Measurements from ENCODE around the gene HPSE2.

The HPSE2 gene

DNA sequence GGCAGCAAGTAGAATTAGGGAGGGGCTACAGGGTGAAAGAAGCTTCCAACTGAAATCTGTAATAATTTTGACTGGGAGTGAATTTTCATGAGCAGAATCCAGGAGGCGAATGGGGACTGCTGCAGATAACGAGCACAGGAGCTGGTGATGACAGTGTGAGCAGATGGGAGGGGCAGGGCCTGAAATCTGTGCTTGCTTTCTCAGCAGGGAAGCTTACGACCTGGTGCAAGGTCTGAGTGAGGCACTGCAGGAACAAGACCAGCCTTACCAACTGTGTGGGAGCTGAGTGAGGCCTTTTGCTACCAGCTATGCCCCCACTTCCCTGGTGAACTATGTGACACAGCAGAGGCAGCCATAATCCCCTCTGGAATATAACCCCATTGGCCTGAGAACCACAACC is 109.8 kb downstream of the HPSE2 start:
- TF ChIP-seq TAF1 (IDR thresholded peaks at IDR 0.05; ENCODE audit: borderline replicate concordance, low read depth, low read length) (no peak), POLR2AphosphoS5 (IDR thresholded peaks at IDR 0.05; ENCODE audit: low read depth, low read length) (no peak), POLR2A (IDR thresholded peaks at IDR 0.05; ENCODE audit: low read depth, low read length) (no peak)
- FAIRE-seq (no peak), DNase-seq (ENCODE audit: insufficient read length) (no peak)

DNA sequence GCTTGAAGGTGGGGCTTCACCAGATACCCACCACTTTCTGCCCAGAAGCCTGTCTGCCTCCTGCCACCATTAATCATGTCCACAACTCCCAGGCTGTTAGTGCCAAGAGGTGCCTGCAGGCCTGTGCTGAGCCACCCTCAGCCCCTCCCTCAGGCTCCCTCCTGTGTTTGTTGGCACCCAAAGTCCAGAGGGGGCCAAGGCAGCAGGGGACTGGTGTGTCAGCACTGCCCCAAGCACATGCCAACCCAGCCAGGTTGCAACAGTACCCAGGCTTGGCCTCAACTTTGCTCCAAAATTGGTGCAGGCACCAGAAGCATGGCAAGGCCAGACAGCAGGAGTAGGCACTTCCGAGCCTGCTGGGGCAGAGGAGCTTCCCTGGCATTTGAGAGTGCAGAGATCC is 111.3 kb downstream of the HPSE2 start:
- TF ChIP-seq POLR2AphosphoS5 (IDR thresholded peaks at IDR 0.05; ENCODE audit: low read depth, low read length): no peak
- DNase-seq (ENCODE audit: insufficient read length) (no peak), FAIRE-seq (no peak)

DNA sequence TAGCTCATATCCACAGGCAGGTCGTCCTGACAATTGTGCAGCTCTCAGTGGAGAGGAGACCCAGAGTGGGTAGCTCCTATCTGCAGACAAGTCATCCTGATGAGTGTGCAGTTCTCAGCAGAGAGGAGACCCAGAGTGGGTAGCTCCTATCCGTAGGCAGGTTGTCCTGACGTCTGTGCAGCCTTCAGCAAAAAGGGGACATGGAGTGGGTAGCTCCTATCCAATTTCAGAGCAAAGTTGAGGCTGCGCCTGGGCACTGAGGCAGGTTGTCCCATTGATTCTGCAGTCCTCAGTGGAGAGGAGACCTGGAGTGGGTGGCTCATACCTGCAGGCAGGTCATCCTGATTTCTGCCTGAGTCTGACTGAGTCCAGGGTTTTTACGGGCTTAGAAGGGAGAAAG is 111.8 kb downstream of the HPSE2 start:
- DNase-seq (ENCODE audit: insufficient read length): no peak
- TF ChIP-seq POLR2A (IDR thresholded peaks at IDR 0.05; ENCODE audit: low read depth, low read length) (no peak), TAF1 (IDR thresholded peaks at IDR 0.05; ENCODE audit: borderline replicate concordance, low read depth, low read length) (no peak), POLR2AphosphoS5 (IDR thresholded peaks at IDR 0.05; ENCODE audit: low read depth, low read length) (no peak)

DNA sequence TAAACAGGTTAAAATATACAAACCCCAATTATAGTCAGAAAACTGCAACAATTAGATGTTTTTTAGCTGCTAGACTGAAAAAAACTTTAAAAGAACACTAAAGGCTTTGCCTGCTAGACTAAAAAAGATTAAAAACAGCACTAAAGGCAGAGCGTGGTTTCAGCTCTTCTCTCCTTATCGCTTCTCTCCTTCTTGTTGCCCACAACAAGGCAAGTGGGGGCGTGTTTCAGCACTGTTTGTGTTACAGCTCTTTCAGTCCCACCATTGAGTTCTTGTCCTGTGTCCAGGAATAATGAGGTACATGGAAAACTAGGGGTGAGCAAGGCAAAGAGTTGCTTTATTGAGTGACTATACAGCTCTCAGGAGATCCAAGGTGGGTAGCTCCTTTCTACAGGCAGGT is 112.3 kb downstream of the HPSE2 start:
- TF ChIP-seq POLR2AphosphoS5 (IDR thresholded peaks at IDR 0.05; ENCODE audit: low read depth, low read length) (no peak), POLR2A (IDR thresholded peaks at IDR 0.05; ENCODE audit: low read depth, low read length) (no peak), TAF1 (IDR thresholded peaks at IDR 0.05; ENCODE audit: borderline replicate concordance, low read depth, low read length) (no peak)
- no peak for DNase-seq (ENCODE audit: insufficient read length)

More for the DNA sequence above, 111.8 kb downstream of the HPSE2 start:
- FAIRE-seq: no peak

DNA sequence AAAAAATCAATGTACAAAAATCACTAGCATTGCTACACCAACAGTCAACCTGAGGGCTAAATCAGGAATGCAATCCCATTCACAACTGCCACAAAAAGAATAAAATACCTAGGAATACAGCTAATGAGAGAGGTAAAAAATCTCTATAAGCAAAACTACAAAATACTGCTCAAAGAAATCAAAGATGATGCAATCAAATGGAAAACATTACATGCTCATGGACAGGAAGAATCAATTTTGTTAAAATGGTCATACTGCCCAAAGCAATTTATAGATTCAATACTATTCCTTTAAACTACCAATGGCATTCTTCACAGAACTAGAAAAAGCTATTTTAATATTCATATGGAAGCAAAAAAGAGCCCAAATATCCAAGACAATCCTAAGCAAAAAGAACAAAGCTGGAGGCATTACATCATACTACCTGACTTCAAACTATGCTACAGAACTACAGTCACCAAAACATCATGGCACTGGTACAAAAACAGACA is 116.3 kb downstream of the HPSE2 start:
- no peak for DNase-seq (ENCODE audit: insufficient read length)
- no peak for FAIRE-seq
- TF ChIP-seq POLR2A (IDR thresholded peaks at IDR 0.05; ENCODE audit: low read depth, low read length) (no peak), TAF1 (IDR thresholded peaks at IDR 0.05; ENCODE audit: borderline replicate concordance, low read depth, low read length) (no peak), POLR2AphosphoS5 (IDR thresholded peaks at IDR 0.05; ENCODE audit: low read depth, low read length) (no peak)

More for the DNA sequence above, 112.3 kb downstream of the HPSE2 start:
- FAIRE-seq: no peak

DNA sequence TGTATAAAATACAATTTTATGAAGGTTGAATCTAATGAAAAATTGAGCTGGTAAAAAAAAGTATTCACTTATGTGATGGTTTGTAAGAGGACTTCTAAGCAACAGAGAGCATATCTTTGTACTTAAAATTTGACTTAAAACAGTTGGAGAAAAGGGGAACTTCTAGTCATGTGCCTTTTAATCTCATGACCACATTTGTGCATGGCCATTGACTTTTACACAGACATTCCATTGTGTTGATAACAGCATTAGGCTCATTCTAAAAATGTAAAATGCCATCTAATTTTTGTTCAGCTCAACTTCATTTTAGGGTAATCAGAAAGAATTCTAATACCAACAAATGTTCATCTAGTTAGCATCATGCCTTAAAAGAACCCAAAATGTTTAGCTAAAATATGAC is 119.9 kb downstream of the HPSE2 start:
- no peak for DNase-seq (ENCODE audit: insufficient read length)
- FAIRE-seq: no peak
- TF ChIP-seq POLR2AphosphoS5 (IDR thresholded peaks at IDR 0.05; ENCODE audit: low read depth, low read length) (no peak), TAF1 (IDR thresholded peaks at IDR 0.05; ENCODE audit: borderline replicate concordance, low read depth, low read length) (no peak), POLR2A (IDR thresholded peaks at IDR 0.05; ENCODE audit: low read depth, low read length) (no peak)

DNA sequence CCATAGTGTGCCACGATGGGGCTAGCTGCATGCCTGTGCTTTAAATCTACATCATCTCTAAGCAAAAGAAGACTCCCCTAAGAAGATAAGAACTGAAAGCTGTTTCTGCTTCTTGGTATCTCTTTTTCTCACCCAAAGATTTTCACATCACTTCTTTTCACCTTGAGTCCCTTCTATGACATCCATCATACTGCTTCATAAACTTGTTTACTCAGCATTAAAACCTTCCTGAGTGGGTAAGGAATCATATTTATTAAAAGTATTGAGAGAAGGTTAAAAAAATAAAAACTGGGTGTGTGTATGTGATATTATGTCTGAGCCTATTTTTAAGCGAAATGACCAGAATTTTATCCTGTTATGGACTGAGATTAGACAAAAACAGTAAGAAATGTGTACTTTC is 150.3 kb downstream of the HPSE2 start:
- DNase-seq (ENCODE audit: insufficient read length) (no peak), FAIRE-seq (no peak)
- TF ChIP-seq POLR2AphosphoS5 (IDR thresholded peaks at IDR 0.05; ENCODE audit: low read depth, low read length) (no peak), TAF1 (IDR thresholded peaks at IDR 0.05; ENCODE audit: borderline replicate concordance, low read depth, low read length) (no peak), POLR2A (IDR thresholded peaks at IDR 0.05; ENCODE audit: low read depth, low read length) (no peak)

DNA sequence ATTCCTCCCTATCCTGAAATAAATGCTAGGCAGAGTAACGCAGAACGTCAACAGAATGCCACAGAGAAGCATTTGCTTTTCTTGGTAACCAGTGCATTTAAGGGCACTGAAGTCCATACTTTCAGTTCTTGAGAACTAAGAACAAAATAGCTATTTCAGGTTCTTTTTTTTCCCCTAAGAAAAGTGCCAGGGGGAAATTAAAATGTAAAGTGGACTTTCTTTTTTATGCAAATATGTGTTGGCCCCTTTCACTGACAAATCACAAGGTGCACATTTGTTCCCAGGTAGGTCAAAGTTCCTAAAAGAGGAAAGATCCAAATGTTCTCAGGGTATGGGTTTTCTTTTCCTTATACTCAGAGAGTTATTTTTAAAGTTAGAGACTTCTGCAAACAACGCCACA is 151.5 kb downstream of the HPSE2 start:
- DNase-seq (ENCODE audit: insufficient read length) (no peak), FAIRE-seq (no peak)
- TF ChIP-seq TAF1 (IDR thresholded peaks at IDR 0.05; ENCODE audit: borderline replicate concordance, low read depth, low read length) (no peak), POLR2AphosphoS5 (IDR thresholded peaks at IDR 0.05; ENCODE audit: low read depth, low read length) (no peak), POLR2A (IDR thresholded peaks at IDR 0.05; ENCODE audit: low read depth, low read length) (no peak)

DNA sequence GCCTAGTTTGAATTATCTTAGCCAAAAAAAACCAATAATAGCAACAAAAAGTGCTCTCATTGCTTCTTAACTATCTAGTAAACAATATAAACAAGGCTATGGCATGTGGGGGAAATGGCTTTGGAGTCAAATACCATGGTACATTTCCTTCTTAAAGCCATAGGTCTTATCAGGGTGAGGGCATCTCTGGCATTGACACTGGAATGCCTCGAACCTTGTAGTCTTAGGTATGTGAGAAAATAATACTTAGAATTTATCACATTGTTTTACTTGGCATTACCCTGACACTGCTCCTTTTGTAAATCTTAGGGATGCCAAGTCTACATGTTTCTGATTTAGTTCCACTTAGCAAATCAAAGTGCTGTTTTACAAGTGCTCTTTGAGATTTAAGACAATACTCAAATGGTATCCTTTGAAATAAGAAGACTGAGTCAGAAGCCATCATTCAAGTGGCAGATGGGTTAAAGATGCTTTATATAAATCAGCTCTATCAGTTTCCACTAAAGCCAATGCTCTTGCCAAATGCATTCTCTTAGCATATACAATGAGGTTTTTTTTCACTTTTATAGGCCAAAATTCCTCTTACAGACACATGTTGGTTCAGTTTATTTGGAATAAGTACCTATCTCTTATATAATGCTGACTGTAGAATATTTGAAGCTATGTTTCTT is 155.2 kb downstream of the HPSE2 start:
- TF ChIP-seq TAF1 (IDR thresholded peaks at IDR 0.05; ENCODE audit: borderline replicate concordance, low read depth, low read length) (no peak), POLR2AphosphoS5 (IDR thresholded peaks at IDR 0.05; ENCODE audit: low read depth, low read length) (no peak), POLR2A (IDR thresholded peaks at IDR 0.05; ENCODE audit: low read depth, low read length) (no peak)
- no peak for FAIRE-seq

DNA sequence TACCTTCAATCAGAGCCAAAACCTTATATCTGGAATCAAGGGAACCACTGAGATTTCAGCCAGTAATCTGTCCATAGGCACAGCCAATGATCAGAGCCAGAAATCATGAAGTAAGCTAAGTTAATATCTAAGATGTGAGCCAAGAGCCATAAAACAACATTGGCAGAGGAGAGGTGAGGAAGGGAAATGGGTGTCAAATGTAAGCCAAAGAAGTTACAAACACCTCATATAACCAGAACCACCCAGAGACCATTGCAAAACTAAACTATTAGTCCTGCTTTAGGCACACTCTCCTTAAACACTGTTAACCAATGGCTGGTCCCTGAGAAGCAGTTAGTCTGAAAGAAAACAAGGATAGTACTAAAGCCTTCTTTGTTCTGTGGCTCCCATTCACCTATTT is 173.1 kb downstream of the HPSE2 start:
- DNase-seq (ENCODE audit: insufficient read length) (no peak), FAIRE-seq (no peak)

More for the DNA sequence above, 155.2 kb downstream of the HPSE2 start:
- no peak for DNase-seq (ENCODE audit: insufficient read length)

DNA sequence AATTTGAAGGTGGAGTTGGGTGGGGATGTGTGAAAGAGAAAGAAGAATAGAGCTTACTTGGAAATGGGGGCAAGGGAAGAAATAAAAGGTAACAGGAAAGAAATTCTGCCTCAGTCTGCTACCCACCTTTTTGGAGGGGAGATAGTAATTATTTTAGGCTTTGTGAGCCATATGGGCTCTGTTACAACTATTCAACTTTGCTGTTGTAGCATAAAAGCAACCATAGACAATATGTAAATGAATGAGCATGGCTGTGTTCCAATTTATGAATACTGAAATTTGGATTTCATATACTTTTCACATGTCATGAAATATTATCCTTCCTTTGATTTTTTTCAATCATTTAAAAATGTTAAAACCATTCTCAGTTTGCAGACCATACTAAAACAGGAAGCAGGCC is 176.9 kb downstream of the HPSE2 start:
- DNase-seq (ENCODE audit: insufficient read length): no peak
- FAIRE-seq: no peak
- TF ChIP-seq POLR2A (IDR thresholded peaks at IDR 0.05; ENCODE audit: low read depth, low read length) (no peak), POLR2AphosphoS5 (IDR thresholded peaks at IDR 0.05; ENCODE audit: low read depth, low read length) (no peak), TAF1 (IDR thresholded peaks at IDR 0.05; ENCODE audit: borderline replicate concordance, low read depth, low read length) (no peak)

More for the DNA sequence above, 173.1 kb downstream of the HPSE2 start:
- TF ChIP-seq TAF1 (IDR thresholded peaks at IDR 0.05; ENCODE audit: borderline replicate concordance, low read depth, low read length): no peak
- TF ChIP-seq POLR2A (IDR thresholded peaks at IDR 0.05; ENCODE audit: low read depth, low read length): no peak
- TF ChIP-seq POLR2AphosphoS5 (IDR thresholded peaks at IDR 0.05; ENCODE audit: low read depth, low read length): no peak

DNA sequence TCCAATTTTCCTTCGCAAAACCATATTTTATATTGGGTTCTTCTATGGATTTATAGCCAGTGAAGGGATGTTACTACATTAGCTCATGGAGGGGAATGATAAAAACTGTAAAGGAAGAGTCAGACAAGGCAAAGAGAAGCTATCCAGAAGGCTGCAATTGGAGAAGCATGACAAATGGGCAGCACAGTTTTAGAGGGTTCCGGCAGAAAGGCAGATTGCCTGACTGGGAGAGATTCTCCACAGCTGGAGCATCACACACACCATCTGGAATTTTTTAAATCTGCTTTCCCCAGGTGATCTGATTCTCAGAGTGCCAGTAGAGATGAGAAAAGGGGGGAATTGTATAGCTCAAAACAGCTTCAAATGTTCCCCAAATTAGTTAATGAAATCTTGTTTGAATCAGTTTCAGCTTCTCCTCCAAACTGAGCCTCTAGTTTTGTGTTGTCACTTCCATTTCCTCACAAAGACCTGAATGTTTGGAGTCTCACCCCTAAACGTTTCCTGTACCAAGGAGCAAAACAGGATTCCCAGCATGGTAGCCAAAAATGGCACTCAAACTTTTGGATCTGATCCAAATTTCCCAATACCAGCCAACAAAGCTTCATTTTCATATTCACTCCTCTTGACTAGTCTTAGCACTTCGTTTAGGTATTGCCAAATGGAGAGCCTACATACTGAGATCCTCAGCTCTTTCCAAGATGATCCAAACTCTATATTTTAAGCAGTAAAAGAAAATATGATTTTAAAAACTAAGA is 177.5 kb downstream of the HPSE2 start:
- FAIRE-seq: no peak
- DNase-seq (ENCODE audit: insufficient read length): no peak
- TF ChIP-seq TAF1 (IDR thresholded peaks at IDR 0.05; ENCODE audit: borderline replicate concordance, low read depth, low read length) (no peak), POLR2A (IDR thresholded peaks at IDR 0.05; ENCODE audit: low read depth, low read length) (no peak), POLR2AphosphoS5 (IDR thresholded peaks at IDR 0.05; ENCODE audit: low read depth, low read length) (no peak)
